Erythroblast (primary cell): ENCODE measurements around the gene MAP2K3.

Source experiments
- GATA1 ChIP-seq: IDR thresholded peaks from 2 replicates; pipeline ENCODE4 v1.6.1; 2011; ENCODE audit warnings: low read depth, mild to moderate bottlenecking, control low read depth, low read length, moderate library complexity
- POLR2A ChIP-seq: IDR thresholded peaks from 2 replicates; pipeline ENCODE4 v1.6.1; 2011; ENCODE audit warnings: mild to moderate bottlenecking, low read length

DNA sequence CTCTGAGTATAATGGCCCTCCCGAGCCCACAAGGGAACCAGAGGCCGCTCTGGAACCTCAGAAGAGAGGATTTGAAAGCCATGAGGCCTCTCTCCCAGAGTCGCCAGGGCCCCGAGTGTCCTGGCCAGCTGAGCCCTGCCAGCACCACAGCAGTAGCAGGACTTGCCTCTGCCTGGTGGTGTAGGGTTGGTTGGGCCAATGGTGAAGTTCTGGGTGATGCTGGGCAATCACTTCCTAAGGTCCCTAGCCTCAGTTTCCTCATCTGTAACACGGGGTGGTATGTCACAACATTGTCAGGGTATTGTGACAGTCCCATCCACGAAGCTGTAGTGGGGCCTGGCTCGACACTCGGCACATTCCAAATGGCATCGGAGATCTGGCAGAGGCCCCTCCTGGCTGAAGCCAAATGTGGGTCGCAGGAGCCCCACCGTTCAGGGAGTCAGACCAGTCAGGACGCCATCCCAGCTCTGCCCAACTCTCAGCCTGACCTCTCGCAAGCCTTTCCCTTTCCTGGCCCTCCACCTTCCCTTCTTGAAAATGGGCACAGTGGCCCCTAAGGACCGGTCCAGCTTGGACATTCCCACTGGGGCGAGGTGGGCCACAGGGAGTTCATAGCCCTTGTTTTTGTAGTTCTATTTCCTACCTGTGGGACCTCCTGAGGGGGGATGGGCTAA lies 33.0 kb upstream of the MAP2K3 start:
- TF ChIP-seq POLR2A (no peak), GATA1 (no peak)
